Fibroblast of villous mesenchyme (primary cell): ENCODE measurements around the gene SLC2A9. TPM values are rescaled to one million over a fixed set of nuclear protein-coding genes. Genes with fewer than 3 reads are reported as not detected.

Experiments
- DNase-seq: peaks from one replicate; pipeline ENCODE4 v3.0.0-alpha.2; 2010; ENCODE audit warnings: low read depth
- H3K4me3 ChIP-seq: 2 replicates; pipeline ENCODE4 v1.5.1; 2011; ENCODE audit warnings: low read depth, mild to moderate bottlenecking, low read length
- CTCF ChIP-seq: IDR thresholded peaks from 2 replicates; pipeline ENCODE4 v1.5.1; 2012; ENCODE audit warnings: low read depth, mild to moderate bottlenecking, low read length; ENCODE audit not compliant: insufficient read depth
- total RNA-seq: library from RNA; depleted of rRNA; stranded (reverse); fragments of >200 nt; gene quantifications from 2 replicates; pipeline ENCODE4 v1.2.3, GENCODE V29; 2012

Gene SLC2A9
- total RNA-seq, 1 donor: 0.43 TPM

GRCh38 chr4:9880406-9881197, 140.7 kb downstream of the SLC2A9 start:
- no peak for DNase-seq
- no peak for TF ChIP-seq CTCF

GRCh38 chr4:9877123-9877522, 144.2 kb downstream of the SLC2A9 start:
- TF ChIP-seq CTCF: no peak
- no peak for DNase-seq
- H3K4me3 ChIP-seq: no peak overlapping the region

More at GRCh38 chr4:9880406-9881197, 140.7 kb downstream of the SLC2A9 start:
- H3K4me3 ChIP-seq: no peak overlapping the region

GRCh38 chr4:9875516-9875915, 145.8 kb downstream of the SLC2A9 start:
- DNase-seq: no peak
- no peak for TF ChIP-seq CTCF
- no peak overlapping the region for H3K4me3 ChIP-seq

- no peak for DNase-seq
- no peak for TF ChIP-seq CTCF
- H3K4me3 ChIP-seq: no peak overlapping the region
Observed at GRCh38 chr4:9874385-9874784, 146.9 kb downstream of the SLC2A9 start.

- TF ChIP-seq CTCF: no peak
- H3K4me3 ChIP-seq: no peak overlapping the region
- no peak for DNase-seq
Observed at GRCh38 chr4:9870165-9870790, 151.0 kb downstream of the SLC2A9 start.

- no peak for DNase-seq
- H3K4me3 ChIP-seq: no peak overlapping the region
- TF ChIP-seq CTCF: no peak
Observed at GRCh38 chr4:9867751-9868425, 153.4 kb downstream of the SLC2A9 start.
